H9 (cell line): Measurements from ENCODE around the gene INPP5A. TPM values are rescaled to one million over a fixed set of nuclear protein-coding genes. Genes with fewer than 3 reads are reported as not detected.

Experiments
- DNase-seq: peaks from one replicate; pipeline ENCODE4 v3.0.0-alpha.2; 2017
- H2AFZ ChIP-seq: one replicate; pipeline ENCODE4 v1.6.1; 2013; ENCODE audit warnings: mild to moderate bottlenecking, low read length, control low read depth, moderate library complexity
- H2AK5ac ChIP-seq: 2 replicates; pipeline ENCODE4 v1.6.1; 2013; ENCODE audit warnings: low read length, control low read depth, mixed read lengths; ENCODE audit not compliant: insufficient read length
- H2BK120ac ChIP-seq: one replicate; pipeline ENCODE4 v1.6.1; 2013; ENCODE audit warnings: low read depth, mild to moderate bottlenecking, low read length, control low read depth, inconsistent platforms; ENCODE audit not compliant: poor library complexity, severe bottlenecking
- H2BK12ac ChIP-seq: 2 replicates; pipeline ENCODE4 v1.6.1; 2013; ENCODE audit warnings: low read length, control low read depth, mixed read lengths, low read depth; ENCODE audit not compliant: insufficient read length
- H2BK15ac ChIP-seq: 2 replicates; pipeline ENCODE4 v1.6.1; 2013; ENCODE audit warnings: low read depth, low read length, control low read depth
- H2BK20ac ChIP-seq: one replicate; pipeline ENCODE4 v1.6.1; 2013; ENCODE audit warnings: low read depth, mild to moderate bottlenecking, low read length, control low read depth, inconsistent platforms; ENCODE audit not compliant: poor library complexity, severe bottlenecking
- H2BK5ac ChIP-seq: 2 replicates; pipeline ENCODE4 v1.6.1; 2013; ENCODE audit warnings: low read length, control low read depth, mixed read lengths; ENCODE audit not compliant: insufficient read length
- H3K14ac ChIP-seq: 2 replicates; pipeline ENCODE4 v1.6.1; 2013; ENCODE audit warnings: low read length, control low read depth; ENCODE audit not compliant: insufficient read depth
- H3K18ac ChIP-seq: 2 replicates; pipeline ENCODE4 v1.6.1; 2013; ENCODE audit warnings: low read depth, mild to moderate bottlenecking, mixed read lengths, low read length, control low read depth; ENCODE audit not compliant: insufficient read length
- H3K23ac ChIP-seq: 2 replicates; pipeline ENCODE4 v1.6.1; 2013; ENCODE audit warnings: low read length, control low read depth, mixed read lengths, low read depth; ENCODE audit not compliant: insufficient read length
- H3K23me2 ChIP-seq: 2 replicates; pipeline ENCODE4 v1.6.1; 2013; ENCODE audit warnings: low read depth, mild to moderate bottlenecking, mixed read lengths, low read length, control low read depth; ENCODE audit not compliant: insufficient read length, poor library complexity, severe bottlenecking
- H3K27ac ChIP-seq: 2 replicates; pipeline ENCODE4 v1.5.1; 2013; ENCODE audit warnings: low read length, control low read depth, mixed read lengths, low read depth; ENCODE audit not compliant: insufficient read length
- H3K27me3 ChIP-seq: 2 replicates; pipeline ENCODE4 v1.6.1; 2013; ENCODE audit warnings: low read length, control low read depth, inconsistent platforms; ENCODE audit not compliant: insufficient read depth
- H3K4ac ChIP-seq: 2 replicates; pipeline ENCODE4 v1.6.1; 2013; ENCODE audit warnings: low read depth, mild to moderate bottlenecking, control low read depth, inconsistent platforms, low read length, moderate library complexity
- H3K4me1 ChIP-seq: 2 replicates; pipeline ENCODE4 v1.6.1; 2013; ENCODE audit warnings: low read length, control low read depth, inconsistent platforms; ENCODE audit not compliant: insufficient read depth
- H3K4me2 ChIP-seq: 2 replicates; pipeline ENCODE4 v1.6.1; 2013; ENCODE audit warnings: low read length, control low read depth, mixed read lengths; ENCODE audit not compliant: insufficient read length, insufficient read depth
- H3K56ac ChIP-seq: 2 replicates; pipeline ENCODE4 v1.6.1; 2013; ENCODE audit warnings: low read depth, mild to moderate bottlenecking, mixed read lengths, low read length, control low read depth; ENCODE audit not compliant: insufficient read length
- H3K79me1 ChIP-seq: 2 replicates; pipeline ENCODE4 v1.6.1; 2013; ENCODE audit warnings: low read depth, mild to moderate bottlenecking, moderate library complexity, low read length, control low read depth, inconsistent platforms; ENCODE audit not compliant: insufficient read depth, poor library complexity, severe bottlenecking
- H3K79me2 ChIP-seq: 2 replicates; pipeline ENCODE4 v1.6.1; 2013; ENCODE audit warnings: low read length, control low read depth, inconsistent platforms; ENCODE audit not compliant: insufficient read depth
- H3K9ac ChIP-seq: 2 replicates; pipeline ENCODE4 v1.6.1; 2013; ENCODE audit warnings: low read length, control low read depth, mixed read lengths; ENCODE audit not compliant: insufficient read length; ENCODE audit errors: extremely low read depth
- H3K9me3 ChIP-seq: one replicate; pipeline ENCODE4 v1.6.1; 2013; ENCODE audit warnings: low read depth, low read length, inconsistent platforms; ENCODE audit not compliant: control insufficient read depth
- H3T11ph ChIP-seq: one replicate; pipeline ENCODE4 v1.6.1; 2013; ENCODE audit warnings: mild to moderate bottlenecking, low read length, control low read depth, inconsistent platforms
- H4K20me1 ChIP-seq: one replicate; pipeline ENCODE4 v1.6.1; 2013; ENCODE audit not compliant: control insufficient read depth, insufficient read length, insufficient read depth
- H4K5ac ChIP-seq: 2 replicates; pipeline ENCODE4 v1.6.1; 2013; ENCODE audit warnings: low read depth, mild to moderate bottlenecking, mixed read lengths, low read length, control low read depth; ENCODE audit not compliant: insufficient read length
- H4K8ac ChIP-seq: replicated peaks from 2 replicates; pipeline ENCODE4 v1.6.1; 2013; ENCODE audit warnings: low read length, control low read depth, mixed read lengths, low read depth; ENCODE audit not compliant: insufficient read length
- H4K91ac ChIP-seq: 2 replicates; pipeline ENCODE4 v1.6.1; 2013; ENCODE audit warnings: low read depth, mild to moderate bottlenecking, moderate library complexity, mixed read lengths, low read length, control low read depth; ENCODE audit not compliant: insufficient read length
- H3K27ac Mint-ChIP-seq, 3 experiments: 2 replicates in 2 of 3; 3 replicates in 1 of 3; pipeline ENCODE4 v1.8.0; 2020 to 2021; ENCODE audit warnings: mixed read lengths in 3 of 3, mild to moderate bottlenecking in 1 of 3, moderate library complexity in 1 of 3
- H3K27me3 Mint-ChIP-seq: 2 replicates; pipeline ENCODE4 v1.8.0; 2021; ENCODE audit warnings: low read depth, mild to moderate bottlenecking, moderate library complexity, mixed read lengths
- H3K36me3 Mint-ChIP-seq, 3 experiments: 2 replicates in 2 of 3; 3 replicates in 1 of 3; pipeline ENCODE4 v1.8.0; 2020 to 2021; ENCODE audit warnings: low read depth in 3 of 3, mixed read lengths in 3 of 3; ENCODE audit not compliant: insufficient read depth in 1 of 3
- H3K4me1 Mint-ChIP-seq, 2 experiments: 2 replicates each; pipeline ENCODE4 v1.8.0; 2020; ENCODE audit warnings: mixed read lengths in 2 of 2
- H3K4me3 Mint-ChIP-seq, 2 experiments: 2 replicates in 1 of 2; 3 replicates in 1 of 2; pipeline ENCODE4 v1.8.0; 2020 to 2021; ENCODE audit warnings: mild to moderate bottlenecking in 2 of 2, mixed read lengths in 2 of 2, moderate library complexity in 1 of 2
- H3K9me3 Mint-ChIP-seq, 2 experiments: 2 replicates in 1 of 2; 3 replicates in 1 of 2; pipeline ENCODE4 v1.8.0; 2020; ENCODE audit warnings: mild to moderate bottlenecking in 2 of 2, mixed read lengths in 2 of 2, moderate library complexity in 1 of 2
- WGBS: extraction: QIAGEN DNeasy Blood & Tissue Kit; methylation state at CpG from one replicate; pipeline ENCODE4 v1.1.7; 2013; ENCODE audit warnings: missing lambda C conversion rate, low lambda C conversion rate, mixed read lengths; ENCODE audit not compliant: insufficient read length; ENCODE audit errors: extremely low coverage; 5-methylcytosine and 5-hydroxymethylcytosine counted together
- total RNA-seq: library from RNA; stranded (reverse); gene quantifications from 2 replicates; pipeline ENCODE4 v1.2.1, GENCODE V29; 2021
- TF ChIP-seq, protein P1 (sequence below): fragments of 200-600 bp; sonication (generic); conservative IDR thresholded peaks from 3 replicates; pipeline ENCODE4 v1.8.0; 2021; ENCODE audit warnings: antibody characterized with exemption, mild to moderate bottlenecking

Gene INPP5A
- total RNA-seq, 1 experiment from 2014 or later: 17.7 TPM

DNA sequence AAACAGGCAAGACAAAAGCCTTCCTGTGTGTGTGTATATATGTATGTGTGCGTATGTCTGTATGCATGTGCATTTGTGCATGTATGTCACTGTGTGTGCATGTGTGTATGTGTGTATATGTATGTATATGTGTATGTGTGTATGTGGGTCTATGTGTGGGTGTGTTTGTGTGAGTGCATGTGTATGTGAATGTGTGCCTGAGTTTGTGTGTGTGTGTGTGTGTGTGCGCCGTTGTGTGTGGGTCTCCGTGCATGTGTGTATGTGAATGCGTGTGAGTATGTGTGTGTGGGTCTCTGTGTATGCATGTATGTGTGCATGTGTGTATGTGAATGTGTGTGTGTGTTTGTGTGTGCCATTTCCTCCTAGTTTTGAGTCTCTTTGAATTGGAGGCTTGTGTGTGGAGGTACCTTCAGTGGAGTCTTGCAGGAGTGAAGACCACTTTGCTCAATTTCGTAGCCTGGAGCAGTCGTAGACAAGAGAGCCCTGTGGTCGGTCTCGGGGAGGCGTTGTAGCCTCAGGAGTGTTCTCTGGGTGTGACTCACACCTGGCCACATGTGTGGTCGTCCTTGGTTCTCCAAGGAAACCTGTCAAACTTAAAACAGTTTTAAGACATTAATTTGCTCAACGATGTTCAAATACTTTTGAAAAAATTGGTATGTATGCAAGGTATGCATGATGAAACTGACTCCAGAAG, 28.1 kb downstream of the INPP5A start:
- no peak for DNase-seq
- no peak overlapping the region for H3T11ph ChIP-seq
- no peak overlapping the region for H3K14ac ChIP-seq
- Mint-ChIP-seq H3K27me3 (peaks cover 3% of the 10 kb centered on the region; the same call in 1 of the 2 replicates), H3K4me1 (peaks cover 6 to 10% of the 10 kb centered on the region in 2 experiments), H3K27ac (no peak overlapping the region), H3K9me3 (peaks cover 5% of the 10 kb centered on the region in 2 experiments; a peak in 4 of 5 replicates), H3K4me3 (no peak overlapping the region), H3K36me3 (peaks cover 0 to 10% (median 0%) of the 10 kb centered on the region in 3 experiments; a peak in 3 of 7 replicates)
- no peak overlapping the region for H2AFZ ChIP-seq
- no peaks in the 10 kb centered on the region for H3K27me3 ChIP-seq
- H3K79me2 ChIP-seq: peaks cover 3% of the 10 kb centered on the region; the same call in 1 of the 2 replicates
- no peak overlapping the region for H3K27ac ChIP-seq
- TF ChIP-seq, protein P1, sequence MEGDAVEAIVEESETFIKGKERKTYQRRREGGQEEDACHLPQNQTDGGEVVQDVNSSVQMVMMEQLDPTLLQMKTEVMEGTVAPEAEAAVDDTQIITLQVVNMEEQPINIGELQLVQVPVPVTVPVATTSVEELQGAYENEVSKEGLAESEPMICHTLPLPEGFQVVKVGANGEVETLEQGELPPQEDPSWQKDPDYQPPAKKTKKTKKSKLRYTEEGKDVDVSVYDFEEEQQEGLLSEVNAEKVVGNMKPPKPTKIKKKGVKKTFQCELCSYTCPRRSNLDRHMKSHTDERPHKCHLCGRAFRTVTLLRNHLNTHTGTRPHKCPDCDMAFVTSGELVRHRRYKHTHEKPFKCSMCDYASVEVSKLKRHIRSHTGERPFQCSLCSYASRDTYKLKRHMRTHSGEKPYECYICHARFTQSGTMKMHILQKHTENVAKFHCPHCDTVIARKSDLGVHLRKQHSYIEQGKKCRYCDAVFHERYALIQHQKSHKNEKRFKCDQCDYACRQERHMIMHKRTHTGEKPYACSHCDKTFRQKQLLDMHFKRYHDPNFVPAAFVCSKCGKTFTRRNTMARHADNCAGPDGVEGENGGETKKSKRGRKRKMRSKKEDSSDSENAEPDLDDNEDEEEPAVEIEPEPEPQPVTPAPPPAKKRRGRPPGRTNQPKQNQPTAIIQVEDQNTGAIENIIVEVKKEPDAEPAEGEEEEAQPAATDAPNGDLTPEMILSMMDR: no peak
- H3K9ac ChIP-seq: no peak overlapping the region
- H3K23me2 ChIP-seq: no peaks in the 10 kb centered on the region
- no peak overlapping the region for H4K91ac ChIP-seq
- H4K5ac ChIP-seq: peak overlapping the region; percentile 61
- no peak overlapping the region for H3K56ac ChIP-seq
- H3K4me1 ChIP-seq: no peaks in the 10 kb centered on the region
- no peak overlapping the region for H2BK5ac ChIP-seq
- no peak overlapping the region for H3K23ac ChIP-seq
- H3K4me2 ChIP-seq: no peak overlapping the region
- no peak overlapping the region for H3K4ac ChIP-seq
- no peak overlapping the region for H3K18ac ChIP-seq
- no CpG with 5 or more reads among the region's 12 CpGs for WGBS
- no peak overlapping the region for H2BK120ac ChIP-seq
- no peak overlapping the region for H2BK15ac ChIP-seq
- H3K9me3 ChIP-seq: no peaks in the 10 kb centered on the region
- H2AK5ac ChIP-seq: no peak overlapping the region
- peaks cover 4% of the 10 kb centered on the region for H3K79me1 ChIP-seq
- H4K20me1 ChIP-seq: no peaks in the 10 kb centered on the region
- H2BK12ac ChIP-seq: no peak overlapping the region
- no peak overlapping the region for H2BK20ac ChIP-seq
- no peak overlapping the region for H4K8ac ChIP-seq
